Right lung (tissue), 5 donors: Measurements from ENCODE around the gene ASPHD2. TPM values are rescaled to one million over a fixed set of nuclear protein-coding genes. Genes with fewer than 3 reads are reported as not detected.

Experiments
- DNase-seq, 2 donors: peaks; one replicate each; pipeline ENCODE4 v3.0.0-alpha.2; 2013
- polyA plus RNA-seq, 5 donors: library from polyadenylated mRNA; unstranded; fragments of 120-200 nt; gene quantifications; one replicate each; pipeline versions ENCODE4 v1.2.1 to v1.2.3, GENCODE V29; 2013; ENCODE audit warnings: inconsistent platforms in 1 of 5, low replicate concordance in 1 of 5; ENCODE audit not compliant: insufficient read length in 5 of 5, insufficient read depth in 1 of 5

Gene ASPHD2
- polyA plus RNA-seq, 5 donors = 0.40 to 0.96 (median 0.63) TPM

- no peak for DNase-seq
Observed at GRCh38 chr22:26445577-26446275, 16.7 kb downstream of the ASPHD2 start.

GRCh38 chr22:26446808-26447515, 17.9 kb downstream of the ASPHD2 start:
- no peak for DNase-seq

GRCh38 chr22:26447584-26448329, 18.7 kb downstream of the ASPHD2 start:
- DNase-seq = no peak

- no peak for DNase-seq
Observed at GRCh38 chr22:26448334-26448733, 19.3 kb downstream of the ASPHD2 start.

- no peak for DNase-seq
Observed at GRCh38 chr22:26448941-26449340, 19.9 kb downstream of the ASPHD2 start.

- DNase-seq = no peak
Observed at GRCh38 chr22:26450453-26451185, 21.6 kb downstream of the ASPHD2 start.

- no peak for DNase-seq
Observed at GRCh38 chr22:26452236-26453016, 23.4 kb downstream of the ASPHD2 start.

GRCh38 chr22:26453216-26453615, 24.2 kb downstream of the ASPHD2 start:
- DNase-seq = no peak

GRCh38 chr22:26453812-26454500, 24.9 kb downstream of the ASPHD2 start:
- no peak for DNase-seq

- DNase-seq = no peak
Observed at GRCh38 chr22:26457661-26458272, 28.7 kb downstream of the ASPHD2 start.

- DNase-seq = no peak
Observed at GRCh38 chr22:26460202-26460601, 31.1 kb downstream of the ASPHD2 start.

GRCh38 chr22:26461188-26461810, 32.2 kb downstream of the ASPHD2 start:
- no peak for DNase-seq

- no peak for DNase-seq
Observed at GRCh38 chr22:26462051-26462450, 33.0 kb downstream of the ASPHD2 start.

- DNase-seq = no peak
Observed at GRCh38 chr22:26462641-26463040, 33.6 kb downstream of the ASPHD2 start.

GRCh38 chr22:26463101-26463661, 34.1 kb downstream of the ASPHD2 start:
- no peak for DNase-seq

GRCh38 chr22:26463688-26464087, 34.6 kb downstream of the ASPHD2 start:
- DNase-seq = no peak

GRCh38 chr22:26464312-26464711, 35.3 kb downstream of the ASPHD2 start:
- no peak for DNase-seq

GRCh38 chr22:26466196-26466595, 37.1 kb downstream of the ASPHD2 start:
- no peak for DNase-seq

- no peak for DNase-seq
Observed at GRCh38 chr22:26470807-26471206, 41.7 kb downstream of the ASPHD2 start.
